CD4-positive, alpha-beta T cell (primary cell): Measurements from ENCODE around the gene SORCS2. TPM values are rescaled to one million over a fixed set of nuclear protein-coding genes. Genes with fewer than 3 reads are reported as not detected.

ENCODE experiments used
- ATAC-seq: fragments of 200-7000 bp; cut with Tn5 transposase; one replicate; pipeline ENCODE4 v1.10.0; 2022; ENCODE audit warnings: mild to moderate bottlenecking; ENCODE audit not compliant: poor library complexity
- CTCF ChIA-PET: fragments of 350-600 bp; sonication (Branson Sonifier 250); formaldehyde crosslinking; loops from one replicate; lab custom pipeline; 2021; ENCODE audit warnings: antibody characterized with exemption, inconsistent platforms; lab: Charles Lee
- POLR2A ChIA-PET: fragments of 350-600 bp; sonication (Branson Sonifier 250); formaldehyde crosslinking; loops from one replicate; lab custom pipeline; 2021; ENCODE audit warnings: antibody characterized with exemption, inconsistent platforms; lab: Charles Lee
- DNase-seq, 14 experiments: peaks; one replicate each; pipeline ENCODE4 v3.0.0-alpha.2; 2013 to 2020; ENCODE audit warnings: mixed read lengths in 2 of 14
- H3K27ac ChIP-seq, 2 donors: one replicate each; pipeline versions ENCODE4 v1.5.1 to v1.7.0; 2013; ENCODE audit warnings: low read length in 2 of 2, low read depth in 1 of 2, mild to moderate bottlenecking in 1 of 2
- H3K27me3 ChIP-seq, 2 experiments: 1 replicate in 1 of 2; 2 replicates in 1 of 2; pipeline versions ENCODE4 v1.6.1 to v1.7.0; 2013; ENCODE audit warnings: low read length in 2 of 2, control low read depth in 1 of 2, mild to moderate bottlenecking in 1 of 2, moderate library complexity in 1 of 2; ENCODE audit not compliant: insufficient read depth in 2 of 2, control insufficient read depth in 1 of 2
- H3K36me3 ChIP-seq: one replicate; pipeline ENCODE4 v1.6.1; 2013; ENCODE audit warnings: low read length, control low read depth; ENCODE audit not compliant: insufficient read depth
- H3K4me1 ChIP-seq: one replicate; pipeline ENCODE4 v1.6.1; 2013; ENCODE audit warnings: low read length, control low read depth; ENCODE audit not compliant: insufficient read depth
- H3K4me3 ChIP-seq: one replicate; pipeline ENCODE4 v1.5.1; 2013; ENCODE audit warnings: mild to moderate bottlenecking, low read length, moderate library complexity
- H3K9me3 ChIP-seq, 2 experiments: 1 replicate in 1 of 2; 2 replicates in 1 of 2; pipeline versions ENCODE4 v1.6.1 to v1.7.0; 2013; ENCODE audit warnings: low read length in 2 of 2, mild to moderate bottlenecking in 2 of 2, control low read depth in 1 of 2, moderate library complexity in 1 of 2; ENCODE audit not compliant: control insufficient read depth in 1 of 2, insufficient read depth in 1 of 2
- H3K27ac Mint-ChIP-seq: one replicate; pipeline ENCODE4 v1.8.0; 2020; ENCODE audit warnings: mixed read lengths
- H3K27me3 Mint-ChIP-seq: one replicate; pipeline ENCODE4 v1.8.0; 2021; ENCODE audit warnings: mixed read lengths
- H3K36me3 Mint-ChIP-seq: one replicate; pipeline ENCODE4 v1.8.0; 2021; ENCODE audit warnings: low read depth, mixed read lengths
- H3K4me1 Mint-ChIP-seq: one replicate; pipeline ENCODE4 v1.8.0; 2021; ENCODE audit warnings: low read depth, mixed read lengths
- H3K4me3 Mint-ChIP-seq: one replicate; pipeline ENCODE4 v1.8.0; 2020; ENCODE audit warnings: mild to moderate bottlenecking, mixed read lengths
- H3K9me3 Mint-ChIP-seq: one replicate; pipeline ENCODE4 v1.8.0; 2020; ENCODE audit warnings: mixed read lengths
- CTCF ChIP-seq: fragments of 200-600 bp; IDR thresholded peaks from one replicate; pipeline ENCODE4 v1.8.0; 2022; ENCODE audit warnings: antibody characterized with exemption, mild to moderate bottlenecking
- intact Hi-C, 2 experiments: fragments of 100-400 bp; cut with DNase I in 1 of 2; cut with micrococcal nuclease in 1 of 2; formaldehyde crosslinking; loops; one replicate each; pipeline versions ENCODE4 v1.15.1 to v1.9.0; 2023 to 2025; cut with DNase I, micrococcal nuclease
- total RNA-seq, 174 experiments: library from RNA in 2 of 174; stranded (reverse) in 2 of 174; gene quantifications; one replicate each; pipeline ENCODE4 v1.2.3 and lab custom pipeline; 2021 to 2026

Gene SORCS2
- total RNA-seq, 2 experiments from 2014 or later, result not detected

- H3K4me3 Mint-ChIP-seq, result peak overlapping the region; percentile 56
These were observed 569.4 kb downstream of the SORCS2 start for GRCh38 chr4:7761720-7762119.

GRCh38 chr4:7762376-7763030 is 570.2 kb downstream of the SORCS2 start:
- no peaks in the 10 kb centered on the region for H3K27me3 ChIP-seq
- ChIA-PET POLR2A (no interaction called here), CTCF (interaction anchor here (1.1 to 1.5 kb wide), 4 partner anchors 11 to 39 kb away, joined by 4 to 13 read pairs (median 6); no protein-coding TSS in a partner anchor)
- no peak overlapping the region for H3K4me3 Mint-ChIP-seq
- H3K4me1 Mint-ChIP-seq, result peaks cover 32% of the 10 kb centered on the region
- ATAC-seq, result no peak
- H3K36me3 Mint-ChIP-seq, result peaks cover 25% of the 10 kb centered on the region
- no peak overlapping the region for H3K27ac Mint-ChIP-seq
- H3K9me3 Mint-ChIP-seq, result no peaks in the 10 kb centered on the region
- no peak for DNase-seq
- TF ChIP-seq CTCF, result no peak
- no peak overlapping the region for H3K4me3 ChIP-seq
- H3K36me3 ChIP-seq, result peaks cover 6% of the 10 kb centered on the region
- no peak overlapping the region for H3K27ac ChIP-seq
- intact Hi-C loops, result no loop called here
- H3K4me1 ChIP-seq, result peaks cover 24% of the 10 kb centered on the region
- H3K9me3 ChIP-seq, result no peaks in the 10 kb centered on the region
- H3K27me3 Mint-ChIP-seq, result no peaks in the 10 kb centered on the region

More at GRCh38 chr4:7761720-7762119, 569.4 kb downstream of the SORCS2 start:
- TF ChIP-seq CTCF, result peak; percentile 54
- H3K9me3 Mint-ChIP-seq, result no peaks in the 10 kb centered on the region
- Histone ChIP-seq H3K27ac (peak overlapping the region in 1 of 2 donors; percentile 13), H3K27me3 (no peaks in the 10 kb centered on the region), H3K4me1 (peaks cover 24% of the 10 kb centered on the region), H3K4me3 (no peak overlapping the region), H3K9me3 (no peaks in the 10 kb centered on the region), H3K36me3 (peaks cover 4% of the 10 kb centered on the region)
- ATAC-seq (peak; percentile 40), DNase-seq (peak; percentile 25 to 74 (median 44))
- H3K36me3 Mint-ChIP-seq, result peaks cover 25% of the 10 kb centered on the region
- CTCF ChIA-PET, result interaction anchor here (0.9 to 1.5 kb wide), 6 partner anchors 10 to 177 kb away, joined by 3 to 13 read pairs (median 4); no protein-coding TSS in a partner anchor
- intact Hi-C loops, result no loop called here
- H3K27ac Mint-ChIP-seq, result peak overlapping the region; percentile 83
- H3K27me3 Mint-ChIP-seq, result no peaks in the 10 kb centered on the region
- POLR2A ChIA-PET, result no interaction called here
- H3K4me1 Mint-ChIP-seq, result peaks cover 32% of the 10 kb centered on the region

GRCh38 chr4:7763106-7763505 is 570.8 kb downstream of the SORCS2 start:
- Histone ChIP-seq H3K27ac (no peak overlapping the region), H3K4me1 (peaks cover 22% of the 10 kb centered on the region), H3K9me3 (no peaks in the 10 kb centered on the region), H3K36me3 (peaks cover 6% of the 10 kb centered on the region), H3K4me3 (no peak overlapping the region), H3K27me3 (no peaks in the 10 kb centered on the region)
- ChIA-PET CTCF (no interaction called here), POLR2A (no interaction called here)
- Mint-ChIP-seq H3K27ac (no peak overlapping the region), H3K9me3 (no peaks in the 10 kb centered on the region), H3K4me3 (no peak overlapping the region), H3K36me3 (peaks cover 28% of the 10 kb centered on the region), H3K4me1 (peaks cover 27% of the 10 kb centered on the region), H3K27me3 (no peaks in the 10 kb centered on the region)
- no peak for DNase-seq
- no peak for TF ChIP-seq CTCF
- intact Hi-C loops, result no loop called here
- ATAC-seq, result no peak
